KMS-11 (cell line): ENCODE data around the gene LAG3.

ENCODE experiments used
- H2AFZ ChIP-seq: fragments of 200-600 bp; sonication (generic); 2 replicates; pipeline ENCODE4 v1.6.1; 2016; ENCODE audit warnings: antibody characterized with exemption, mixed run types, low read depth
- H3K27ac ChIP-seq: fragments of 200-600 bp; sonication (generic); 2 replicates; pipeline ENCODE4 v1.6.1; 2016; ENCODE audit warnings: mild to moderate bottlenecking, mixed run types
- H3K27me3 ChIP-seq: fragments of 200-600 bp; sonication (generic); 2 replicates; pipeline ENCODE4 v1.6.1; 2017; ENCODE audit warnings: mild to moderate bottlenecking, low read depth, mixed run types, moderate library complexity; ENCODE audit not compliant: insufficient read depth
- H3K36me3 ChIP-seq: fragments of 200-600 bp; sonication (generic); 2 replicates; pipeline ENCODE4 v1.6.1; 2017; ENCODE audit warnings: mild to moderate bottlenecking, mixed run types; ENCODE audit not compliant: insufficient read depth
- H3K4me1 ChIP-seq: fragments of 200-600 bp; sonication (generic); 2 replicates; pipeline ENCODE4 v1.6.1; 2016; ENCODE audit warnings: mild to moderate bottlenecking, low read depth, mixed run types; ENCODE audit not compliant: poor library complexity, severe bottlenecking
- H3K4me2 ChIP-seq: fragments of 200-600 bp; sonication (generic); 2 replicates; pipeline ENCODE4 v1.7.0; 2016; ENCODE audit warnings: mild to moderate bottlenecking, mixed run types
- H3K4me3 ChIP-seq: fragments of 200-600 bp; sonication (generic); IDR thresholded peaks from 2 replicates; pipeline ENCODE4 v1.6.1; 2017; ENCODE audit warnings: low read depth, low read length, mixed read lengths; ENCODE audit not compliant: insufficient read depth
- H3K79me2 ChIP-seq: fragments of 200-600 bp; sonication (generic); 2 replicates; pipeline ENCODE4 v1.6.1; 2016; ENCODE audit warnings: low read depth, mixed run types; ENCODE audit not compliant: insufficient read depth
- H3K9ac ChIP-seq: fragments of 200-600 bp; sonication (generic); 2 replicates; pipeline ENCODE4 v1.6.1; 2016; ENCODE audit warnings: mild to moderate bottlenecking, mixed run types
- H4K20me1 ChIP-seq: fragments of 200-600 bp; sonication (generic); 2 replicates; pipeline ENCODE4 v1.6.1; 2016; ENCODE audit warnings: mild to moderate bottlenecking, mixed run types; ENCODE audit not compliant: insufficient read depth
- TF ChIP-seq, protein P1 (sequence below): fragments of 200-600 bp; sonication (generic); conservative IDR thresholded peaks from 2 replicates; pipeline ENCODE4 v1.6.1; 2017; ENCODE audit warnings: low read depth, mild to moderate bottlenecking, antibody characterized with exemption, low read length, moderate library complexity, mixed read lengths

Gene LAG3

DNA sequence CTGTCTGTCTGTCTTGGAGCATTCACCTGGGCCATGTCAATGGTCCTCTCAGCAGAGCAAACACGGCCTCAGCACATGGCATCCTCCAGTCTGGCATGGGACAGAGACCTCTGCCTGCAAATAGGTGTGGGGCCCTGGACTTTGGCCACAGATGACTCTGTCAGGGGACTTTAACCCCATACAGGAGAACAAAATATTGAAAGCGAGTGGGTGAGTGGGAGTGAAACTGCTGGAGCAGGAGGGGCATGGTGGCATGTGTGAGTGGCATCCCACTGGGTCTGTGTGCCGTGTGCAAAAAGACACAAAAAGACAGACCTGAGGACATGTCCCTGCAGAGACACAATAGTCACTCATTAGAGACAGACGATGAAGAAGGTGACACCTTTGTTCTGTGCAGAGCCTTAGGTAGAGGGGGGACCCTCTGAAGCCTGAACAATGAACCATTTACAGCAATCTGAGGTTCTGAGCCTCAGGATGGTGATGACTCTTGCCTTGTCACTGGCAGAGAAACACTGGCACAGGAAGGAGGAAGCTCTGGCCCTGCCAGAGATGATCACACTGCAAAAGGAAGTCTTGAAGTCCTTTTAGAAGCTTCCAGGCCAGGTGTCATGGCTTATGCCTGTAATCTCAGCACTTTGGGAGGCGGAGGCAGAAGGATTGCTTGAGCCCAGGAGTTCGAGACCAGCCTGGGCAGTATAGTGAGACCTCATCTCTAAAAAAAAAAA, 7.5 kb downstream of the LAG3 start:
- TF ChIP-seq, protein P1, sequence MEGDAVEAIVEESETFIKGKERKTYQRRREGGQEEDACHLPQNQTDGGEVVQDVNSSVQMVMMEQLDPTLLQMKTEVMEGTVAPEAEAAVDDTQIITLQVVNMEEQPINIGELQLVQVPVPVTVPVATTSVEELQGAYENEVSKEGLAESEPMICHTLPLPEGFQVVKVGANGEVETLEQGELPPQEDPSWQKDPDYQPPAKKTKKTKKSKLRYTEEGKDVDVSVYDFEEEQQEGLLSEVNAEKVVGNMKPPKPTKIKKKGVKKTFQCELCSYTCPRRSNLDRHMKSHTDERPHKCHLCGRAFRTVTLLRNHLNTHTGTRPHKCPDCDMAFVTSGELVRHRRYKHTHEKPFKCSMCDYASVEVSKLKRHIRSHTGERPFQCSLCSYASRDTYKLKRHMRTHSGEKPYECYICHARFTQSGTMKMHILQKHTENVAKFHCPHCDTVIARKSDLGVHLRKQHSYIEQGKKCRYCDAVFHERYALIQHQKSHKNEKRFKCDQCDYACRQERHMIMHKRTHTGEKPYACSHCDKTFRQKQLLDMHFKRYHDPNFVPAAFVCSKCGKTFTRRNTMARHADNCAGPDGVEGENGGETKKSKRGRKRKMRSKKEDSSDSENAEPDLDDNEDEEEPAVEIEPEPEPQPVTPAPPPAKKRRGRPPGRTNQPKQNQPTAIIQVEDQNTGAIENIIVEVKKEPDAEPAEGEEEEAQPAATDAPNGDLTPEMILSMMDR = no peak
- H3K4me2 ChIP-seq = no peak overlapping the region
- no peaks in the 10 kb centered on the region for H3K36me3 ChIP-seq
- H3K9ac ChIP-seq = no peak overlapping the region
- H4K20me1 ChIP-seq = no peaks in the 10 kb centered on the region
- peaks cover 35% of the 10 kb centered on the region for H3K4me1 ChIP-seq
- H3K27me3 ChIP-seq = no peaks in the 10 kb centered on the region
- no peak overlapping the region for H3K4me3 ChIP-seq
- no peak overlapping the region for H3K27ac ChIP-seq
- H3K79me2 ChIP-seq = no peaks in the 10 kb centered on the region
- H2AFZ ChIP-seq = no peak overlapping the region

DNA sequence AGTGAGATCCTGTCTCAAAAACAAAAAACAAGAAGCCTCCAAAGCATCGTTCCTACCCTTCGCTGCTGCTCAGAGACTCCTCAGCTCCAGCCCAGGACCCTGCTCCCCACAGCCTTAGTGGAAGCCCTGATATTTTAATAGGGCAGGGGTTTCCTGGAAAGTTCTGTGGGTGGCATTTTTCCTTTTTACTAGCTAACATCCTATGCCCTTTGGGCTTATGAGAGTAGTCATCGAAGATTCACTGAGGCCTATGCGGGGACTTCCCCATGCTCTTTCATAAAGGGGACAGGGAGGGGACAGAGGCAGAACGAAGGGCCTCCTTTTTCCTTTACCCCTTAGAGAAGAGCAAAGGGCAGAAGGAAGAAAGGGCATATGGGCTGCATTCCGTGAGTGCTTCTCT, 8.3 kb downstream of the LAG3 start:
- no peak overlapping the region for H2AFZ ChIP-seq
- no peak overlapping the region for H3K27ac ChIP-seq
- H3K4me1 ChIP-seq = peaks cover 33% of the 10 kb centered on the region
- TF ChIP-seq, protein P1 = no peak
- H4K20me1 ChIP-seq = no peaks in the 10 kb centered on the region
- H3K36me3 ChIP-seq = no peaks in the 10 kb centered on the region
- no peak overlapping the region for H3K4me2 ChIP-seq
- H3K4me3 ChIP-seq = no peak overlapping the region
- no peaks in the 10 kb centered on the region for H3K27me3 ChIP-seq
- no peaks in the 10 kb centered on the region for H3K79me2 ChIP-seq
- H3K9ac ChIP-seq = no peak overlapping the region

DNA sequence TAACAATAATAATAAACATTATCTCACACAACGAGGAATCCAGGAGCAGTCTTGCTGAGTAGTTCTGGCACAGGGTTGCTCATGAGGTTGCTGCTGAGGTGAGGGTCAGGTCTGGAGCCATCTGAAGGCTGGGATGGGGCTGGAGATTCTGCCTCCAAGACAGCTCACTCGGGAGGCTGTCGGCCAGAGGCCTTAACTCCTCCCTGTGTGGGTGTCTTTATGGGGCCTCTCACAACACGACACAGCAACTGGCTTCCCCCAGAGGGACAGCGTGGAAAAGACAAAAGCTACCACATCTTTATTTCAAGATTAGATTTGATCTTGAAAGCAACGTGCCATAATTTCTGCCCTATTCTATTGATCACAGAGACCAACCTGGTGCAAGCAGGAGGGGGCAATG, 9.8 kb downstream of the LAG3 start:
- no peak overlapping the region for H3K4me2 ChIP-seq
- no peaks in the 10 kb centered on the region for H4K20me1 ChIP-seq
- TF ChIP-seq, protein P1 = no peak
- H3K27ac ChIP-seq = no peak overlapping the region
- H2AFZ ChIP-seq = no peak overlapping the region
- no peaks in the 10 kb centered on the region for H3K27me3 ChIP-seq
- H3K79me2 ChIP-seq = no peaks in the 10 kb centered on the region
- no peak overlapping the region for H3K9ac ChIP-seq
- H3K36me3 ChIP-seq = no peaks in the 10 kb centered on the region
- H3K4me3 ChIP-seq = no peak overlapping the region
- H3K4me1 ChIP-seq = peaks cover 29% of the 10 kb centered on the region

DNA sequence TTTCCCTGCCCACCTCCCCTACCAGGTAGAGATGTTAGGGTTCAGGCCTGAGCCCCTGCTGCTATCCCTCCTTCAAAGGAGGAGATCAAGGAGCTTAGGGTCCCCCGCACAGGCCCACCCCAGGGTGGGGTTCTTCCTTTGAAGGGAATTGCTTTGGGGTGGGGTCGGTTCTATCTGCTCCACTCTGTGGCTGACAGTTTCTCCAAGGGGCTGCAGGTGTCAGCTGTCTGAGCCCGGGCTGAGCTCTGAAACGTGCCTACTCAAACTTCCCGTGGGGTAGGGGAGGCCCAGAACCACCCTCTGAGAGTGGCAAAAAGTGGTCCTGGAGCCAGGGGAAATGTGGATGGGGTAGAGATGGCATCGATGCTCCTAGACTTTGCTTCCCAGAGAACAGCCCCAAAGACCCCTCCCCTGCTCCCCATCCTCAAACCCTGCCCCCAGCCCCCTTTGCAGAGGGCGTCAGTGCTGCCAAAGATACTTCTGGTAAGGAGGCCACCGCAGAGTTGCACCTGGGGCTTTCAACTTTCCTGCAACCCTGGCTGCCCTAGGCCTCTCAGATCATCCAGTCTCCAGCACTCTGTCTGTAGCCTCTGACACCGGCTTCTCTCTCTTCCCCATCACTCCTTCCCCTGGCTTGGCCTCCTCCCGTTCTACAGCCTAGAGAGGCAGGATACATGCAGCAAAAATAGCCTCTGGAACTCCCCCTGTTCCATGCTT, 10.7 kb downstream of the LAG3 start:
- Histone ChIP-seq H3K4me2 (0 out of 2 replicates have a peak overlapping the region, but pooled peaks have one; percentile 17), H3K9ac (no peak overlapping the region), H3K27me3 (no peaks in the 10 kb centered on the region), H3K79me2 (no peaks in the 10 kb centered on the region), H2AFZ (peak overlapping the region; percentile 22; the same call in 1 of the 2 replicates), H4K20me1 (no peaks in the 10 kb centered on the region), H3K4me1 (peaks cover 28% of the 10 kb centered on the region), H3K36me3 (no peaks in the 10 kb centered on the region), H3K4me3 (no peak overlapping the region), H3K27ac (peak overlapping the region; percentile 42; the same call in 1 of the 2 replicates)
- TF ChIP-seq, protein P1 = no peak
